ENCODE results near the gene PCID2.

Gene PCID2

GRCh38 chr13:113220141-113220598 is 11.7 kb upstream of the PCID2 start:
- in situ Hi-C loops (cut with MboI; ENCODE audit: low sequenced_read_pairs), result no loop called here

GRCh38 chr13:113219256-113219940 is 10.9 kb upstream of the PCID2 start:
- in situ Hi-C loops (cut with MboI; ENCODE audit: low sequenced_read_pairs), result no loop called here

DNA sequence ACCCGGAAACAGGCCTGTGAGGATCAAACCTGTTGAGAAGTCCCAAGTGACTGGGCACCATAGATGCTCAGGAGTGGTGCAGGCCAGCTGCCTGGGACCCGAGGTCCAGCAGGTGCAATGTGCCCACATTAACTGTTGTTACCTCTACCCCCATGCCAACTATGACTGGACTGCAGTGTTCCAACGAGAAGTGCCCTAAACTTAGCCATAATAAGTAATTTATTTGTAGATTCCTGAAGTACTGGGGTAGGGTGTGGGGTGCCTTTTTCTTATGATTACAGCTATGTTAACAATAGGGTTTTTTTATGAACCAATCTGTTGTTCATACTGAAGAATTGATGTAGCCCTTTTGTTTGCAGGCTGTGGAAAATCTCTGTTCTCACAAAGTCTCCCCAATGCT is 10.1 kb upstream of the PCID2 start:
- in situ Hi-C loops (cut with MboI; ENCODE audit: low sequenced_read_pairs), result no loop called here

- in situ Hi-C loops (cut with MboI; ENCODE audit: low sequenced_read_pairs), result no loop called here
Observed at GRCh38 chr13:113216254-113217048, 8.0 kb upstream of the PCID2 start.

DNA sequence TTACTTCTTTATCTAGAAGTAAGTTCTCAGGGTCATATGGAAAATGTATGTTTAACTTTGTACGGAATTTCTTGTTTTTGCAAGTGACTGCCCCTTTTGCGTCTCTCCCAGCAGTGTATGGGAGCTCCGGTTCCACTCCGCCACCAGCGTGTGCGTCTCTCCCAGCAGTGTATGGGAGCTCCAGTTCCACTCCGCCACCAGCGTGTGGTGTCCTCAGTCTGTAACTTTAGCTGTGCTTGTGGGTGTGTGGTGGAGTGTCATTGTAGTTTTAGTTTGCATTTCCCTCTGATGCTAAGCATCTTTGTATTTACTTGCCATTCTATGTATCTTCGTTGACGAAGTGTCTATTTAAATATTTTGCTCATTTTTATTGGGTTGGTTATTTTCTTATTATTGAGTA is 3.3 kb upstream of the PCID2 start:
- in situ Hi-C loops (cut with MboI; ENCODE audit: low sequenced_read_pairs), result no loop called here

DNA sequence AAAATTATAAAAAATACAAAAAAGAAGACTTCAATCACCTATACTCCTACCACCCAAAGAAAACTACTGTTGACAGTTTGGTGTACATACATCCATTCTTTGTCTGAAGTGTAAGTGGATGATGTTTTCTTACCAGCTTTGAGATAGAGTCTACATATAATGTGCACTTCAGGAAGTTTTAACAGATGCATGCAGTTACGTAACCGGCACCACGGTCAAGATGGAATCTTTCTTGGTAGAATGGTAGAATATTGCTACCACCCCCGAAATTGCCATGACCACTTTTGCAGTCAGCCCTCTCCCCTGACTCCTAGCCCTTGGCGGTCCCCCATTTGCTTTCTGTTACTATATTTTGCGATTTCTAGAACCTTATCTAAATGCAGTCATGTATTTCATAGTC is 2.4 kb upstream of the PCID2 start:
- in situ Hi-C loops (cut with MboI; ENCODE audit: low sequenced_read_pairs), result no loop called here

DNA sequence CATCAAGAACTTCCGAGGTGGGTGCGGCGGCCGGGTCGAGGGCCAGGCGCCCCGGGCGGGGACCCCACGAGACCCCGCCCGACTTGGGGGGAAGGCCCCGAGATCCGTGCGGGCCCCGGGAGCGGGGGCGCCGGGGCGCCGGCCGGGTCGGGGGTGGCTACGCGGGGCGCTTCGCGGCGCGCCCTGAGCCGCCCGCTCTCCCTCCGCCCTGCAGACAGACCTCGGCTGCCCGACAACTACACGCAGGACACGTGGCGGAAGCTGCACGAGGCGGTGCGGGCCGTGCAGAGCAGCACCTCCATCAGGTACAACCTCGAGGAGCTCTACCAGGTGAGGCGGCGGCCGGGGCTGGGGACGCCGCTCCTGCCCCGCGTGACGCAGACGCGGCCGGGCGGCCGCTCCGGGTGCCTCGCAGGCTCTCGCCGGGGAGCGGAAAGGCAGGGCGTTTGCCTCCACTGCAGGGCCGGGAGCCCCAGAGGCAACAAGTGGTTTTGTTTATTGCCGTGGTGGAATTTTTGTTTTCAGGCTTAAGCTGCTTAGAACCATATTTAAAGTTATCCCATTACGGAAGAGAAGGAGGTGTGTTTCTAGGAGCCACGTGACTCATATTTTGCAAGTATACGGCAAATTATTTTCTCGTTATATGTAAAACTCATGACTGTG is 1.4 kb upstream of the PCID2 start:
- in situ Hi-C loops (cut with MboI; ENCODE audit: low sequenced_read_pairs), result no loop called here

DNA sequence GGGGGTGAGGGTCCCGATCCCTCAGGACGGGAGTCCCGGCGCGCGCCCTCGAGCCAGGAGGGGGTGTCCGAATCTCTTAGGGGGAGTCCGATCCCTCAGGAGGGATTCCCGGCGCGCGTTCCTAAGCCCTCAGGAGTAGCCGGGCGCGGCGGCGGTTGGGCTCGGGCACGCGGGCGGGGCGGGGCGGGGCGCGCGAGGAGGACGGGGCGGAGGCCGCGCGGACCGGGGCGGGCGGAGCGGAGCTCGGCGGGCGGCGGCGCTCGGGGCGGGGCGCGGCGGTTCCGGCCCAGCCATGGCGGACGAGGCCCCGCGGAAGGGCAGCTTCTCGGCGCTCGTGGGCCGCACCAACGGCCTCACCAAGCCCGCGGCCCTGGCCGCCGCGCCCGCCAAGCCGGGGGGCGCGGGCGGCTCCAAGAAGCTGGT is 878 bp upstream of the PCID2 start, which contains the start of gene CUL4A:
CUL4A (plus strand) TSS at position 278 of the 423 bp plus-strand sequence; CDS start at position 293, 15 bp downstream.
- in situ Hi-C loops (cut with MboI; ENCODE audit: low sequenced_read_pairs), result no loop called here

GRCh38 chr13:113207890-113208420 is 514 bp downstream of the PCID2 start:
- in situ Hi-C loops (cut with MboI; ENCODE audit: low sequenced_read_pairs), result no loop called here

DNA sequence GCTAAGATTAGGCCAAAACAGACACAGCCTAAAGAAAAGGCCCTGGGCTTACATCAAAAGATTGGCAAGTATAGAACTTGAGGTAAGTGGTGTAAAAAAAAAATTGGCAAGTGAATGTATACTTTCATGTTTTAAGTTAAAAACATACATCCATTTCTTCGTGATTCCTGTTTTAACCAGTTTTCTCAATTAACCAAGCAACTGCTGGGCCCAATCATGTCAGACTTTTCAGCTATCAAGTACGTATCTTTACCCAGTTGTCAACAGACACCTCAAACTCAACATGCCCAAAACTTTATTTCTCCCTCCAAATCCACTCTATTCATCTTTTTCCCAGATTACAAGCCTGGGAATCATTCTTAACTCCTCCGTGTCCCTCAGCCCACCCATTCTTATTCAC is 1.0 kb downstream of the PCID2 start:
- in situ Hi-C loops (cut with MboI; ENCODE audit: low sequenced_read_pairs), result no loop called here

GRCh38 chr13:113205428-113205931 is 3.0 kb downstream of the PCID2 start:
- in situ Hi-C loops (cut with MboI; ENCODE audit: low sequenced_read_pairs), result no loop called here

DNA sequence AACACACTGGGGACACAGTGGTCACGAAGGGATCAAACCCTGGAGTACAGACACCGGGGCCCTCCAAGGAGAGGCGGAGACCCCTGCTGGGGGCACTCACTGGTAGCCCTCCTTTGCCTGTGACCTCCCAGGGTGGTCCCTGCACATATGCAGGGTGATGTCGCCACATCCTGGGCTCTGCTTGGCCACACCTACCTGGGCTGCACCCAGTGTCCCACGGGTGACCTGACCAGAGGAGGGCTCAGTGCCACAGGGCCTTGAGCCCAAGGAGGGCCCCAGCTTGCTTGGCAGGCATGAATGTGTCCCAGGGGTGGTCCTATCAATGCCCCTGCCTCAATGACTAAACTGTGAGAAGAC is 4.1 kb downstream of the PCID2 start:
- in situ Hi-C loops (cut with MboI; ENCODE audit: low sequenced_read_pairs), result no loop called here

DNA sequence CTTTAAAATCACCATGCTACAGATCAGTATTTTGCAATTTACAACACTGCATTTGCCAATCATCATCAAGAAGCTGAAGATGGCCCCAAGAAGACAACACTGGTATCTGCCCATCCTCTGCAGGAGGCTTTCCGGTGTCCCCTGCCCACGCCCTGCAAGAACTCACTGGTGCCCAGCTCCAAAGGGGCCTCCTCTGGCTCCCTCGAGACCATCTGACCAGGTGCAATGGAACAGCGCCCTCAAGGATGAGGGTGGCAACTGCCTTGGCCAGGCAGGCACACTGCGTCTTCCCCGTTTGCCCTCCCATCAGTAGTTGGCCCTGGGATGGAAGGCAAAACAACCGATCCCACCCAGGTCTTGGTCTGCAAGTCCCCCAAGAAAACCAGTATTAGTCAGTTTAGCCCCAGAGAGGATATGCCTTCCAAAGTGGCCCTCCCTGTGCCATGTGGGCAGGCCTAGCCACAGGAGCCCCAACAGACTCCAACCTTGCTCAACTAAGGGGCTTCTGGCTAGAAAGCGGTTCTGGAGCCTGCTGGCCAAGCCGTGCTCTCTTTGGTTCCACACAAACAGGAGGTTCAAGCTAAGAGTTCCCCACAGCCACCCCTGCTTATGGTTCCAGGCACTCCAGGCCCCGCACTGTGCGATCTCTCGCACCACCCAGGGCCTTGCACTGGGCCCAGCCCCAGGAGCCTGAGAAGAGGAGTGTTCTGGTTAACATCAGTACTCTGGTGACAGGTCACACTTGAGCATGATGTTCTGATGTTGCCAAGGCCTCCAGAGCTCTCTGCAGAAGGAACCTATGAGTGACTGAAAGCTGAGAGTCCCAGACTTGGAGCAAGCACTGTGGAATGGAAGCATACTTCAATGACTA is 4.7 kb downstream of the PCID2 start:
- in situ Hi-C loops (cut with MboI; ENCODE audit: low sequenced_read_pairs), result no loop called here

DNA sequence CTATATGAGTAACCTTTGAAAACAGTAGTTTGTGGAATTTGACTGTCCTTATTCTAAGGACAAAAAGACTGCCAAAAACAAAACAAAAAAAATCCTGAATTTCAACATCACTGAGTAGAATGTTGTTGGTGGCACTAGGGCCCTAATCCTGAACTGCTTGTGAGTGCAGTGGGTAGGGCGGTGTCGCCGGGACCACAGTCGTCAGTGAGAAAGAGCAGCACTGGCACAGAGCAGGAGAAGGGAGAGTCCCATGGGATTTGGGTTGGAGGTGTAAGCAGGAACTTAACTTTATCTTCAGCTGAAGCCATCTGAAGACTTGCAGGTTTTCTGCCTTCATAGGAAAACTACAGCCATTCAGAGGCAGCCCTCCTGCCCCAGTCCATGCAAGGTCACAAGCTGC is 5.6 kb downstream of the PCID2 start:
- in situ Hi-C loops (cut with MboI; ENCODE audit: low sequenced_read_pairs), result no loop called here

DNA sequence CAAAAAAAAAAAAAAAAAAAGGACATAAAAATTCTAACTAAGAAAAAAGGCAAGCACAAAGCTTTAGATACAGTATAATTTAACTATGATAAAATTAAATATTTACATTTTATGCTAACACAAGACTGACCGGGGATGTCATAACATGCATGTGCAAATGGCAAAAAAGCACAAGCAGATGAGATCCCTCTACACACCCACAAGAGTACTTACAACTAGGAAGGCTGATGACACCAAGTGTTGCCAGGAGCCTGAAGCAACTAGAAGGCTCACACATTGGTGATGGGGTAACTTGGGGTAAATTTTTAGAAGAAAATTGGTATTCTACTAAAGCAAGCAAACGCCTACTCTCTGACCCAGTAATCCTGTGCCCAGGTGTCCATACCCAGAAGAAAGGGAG is 6.7 kb downstream of the PCID2 start:
- in situ Hi-C loops (cut with MboI; ENCODE audit: low sequenced_read_pairs), result no loop called here

DNA sequence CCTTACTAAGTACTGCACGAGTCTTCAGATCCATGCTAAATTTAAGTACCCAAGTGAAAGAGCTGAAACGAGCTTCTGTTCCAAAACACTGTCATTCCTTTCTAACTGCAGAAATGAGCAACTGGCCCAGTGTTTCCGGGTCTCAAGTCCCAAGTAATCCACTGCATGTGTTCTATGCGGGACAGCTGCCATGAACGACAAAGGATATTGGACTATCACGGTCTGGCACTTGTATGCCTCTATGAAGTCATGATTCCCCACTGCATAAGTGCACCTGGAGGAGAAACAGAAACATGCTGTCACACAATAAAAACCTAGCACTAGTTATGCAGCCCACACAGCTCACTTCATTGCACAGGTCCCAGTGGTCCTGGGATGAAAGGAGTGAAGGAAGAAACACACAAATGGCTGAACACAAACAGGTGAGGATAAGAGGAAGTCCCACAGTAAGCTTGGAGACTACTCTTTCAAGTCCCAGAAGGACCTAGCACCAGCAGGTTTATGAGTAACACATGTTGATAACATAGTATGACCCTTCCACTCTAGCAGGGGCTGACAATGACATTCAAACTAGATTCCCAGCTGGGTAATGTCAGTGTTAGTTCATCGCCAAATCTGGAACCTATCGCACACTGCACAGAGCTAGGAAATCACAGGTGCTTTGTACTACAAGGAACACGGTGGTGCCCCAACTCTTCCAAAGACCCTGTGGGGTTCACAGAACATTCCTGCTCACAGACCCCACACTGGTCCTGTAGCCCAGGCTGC is 11.3 kb downstream of the PCID2 start:
- in situ Hi-C loops (cut with MboI; ENCODE audit: low sequenced_read_pairs), result no loop called here

DNA sequence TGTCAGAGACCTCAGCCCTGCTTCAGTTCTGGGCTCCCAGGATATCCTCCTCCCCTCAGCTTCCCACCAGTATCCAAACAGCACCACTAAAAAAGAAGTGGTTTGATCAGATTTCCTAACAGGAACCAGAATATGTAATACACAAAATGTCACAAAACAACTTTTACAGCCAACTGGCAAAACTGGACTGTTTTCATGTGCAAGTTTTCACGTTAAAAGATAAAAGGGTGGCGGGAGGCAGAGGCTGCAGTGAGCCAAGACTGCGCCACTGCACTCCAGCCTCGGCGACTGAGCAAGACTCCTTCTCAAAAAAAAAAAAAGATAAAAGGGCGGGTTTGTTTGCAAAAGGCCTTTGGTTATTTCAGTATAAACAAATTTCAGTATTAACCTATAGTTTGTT is 13.1 kb downstream of the PCID2 start:
- in situ Hi-C loops (cut with MboI; ENCODE audit: low sequenced_read_pairs), result no loop called here

DNA sequence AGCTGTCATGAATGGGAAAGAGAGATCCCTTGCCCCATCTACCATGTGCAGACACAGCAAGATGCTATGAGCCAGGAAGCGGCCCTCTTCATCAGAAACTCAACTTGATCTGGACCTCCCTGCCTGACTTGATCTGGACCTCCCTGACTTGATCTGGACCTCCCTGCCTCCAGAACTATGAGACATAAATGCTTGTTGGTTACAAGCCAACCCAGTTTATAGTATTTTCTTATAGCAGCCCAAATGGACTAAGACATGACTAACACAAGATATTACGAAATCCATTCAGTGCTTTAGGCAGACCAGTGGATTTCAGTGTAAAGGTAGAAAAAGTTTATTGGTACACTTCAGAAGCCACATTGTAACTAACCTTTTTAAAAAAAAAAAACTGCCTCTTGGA is 15.6 kb downstream of the PCID2 start:
- in situ Hi-C loops (cut with MboI; ENCODE audit: low sequenced_read_pairs), result no loop called here

DNA sequence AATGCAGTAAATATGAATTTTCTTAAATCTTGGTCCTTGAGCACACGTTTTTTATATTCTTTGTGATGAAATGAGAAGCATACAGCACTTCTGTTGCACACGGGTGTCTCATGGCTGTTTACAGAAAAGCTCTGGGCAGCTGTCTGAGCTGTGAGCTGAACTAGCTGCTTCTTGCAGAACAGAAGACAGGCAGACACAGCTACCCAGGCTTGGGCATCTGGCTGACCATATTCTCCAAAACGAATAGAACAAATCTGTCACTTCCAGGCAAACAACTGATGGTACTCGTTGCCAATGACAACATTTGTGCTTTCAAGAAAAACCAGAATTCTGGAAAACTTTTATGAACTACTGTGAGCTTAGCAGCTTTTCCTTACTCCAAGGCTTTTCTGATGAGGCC is 16.2 kb downstream of the PCID2 start:
- in situ Hi-C loops (cut with MboI; ENCODE audit: low sequenced_read_pairs), result no loop called here

- in situ Hi-C loops (cut with MboI; ENCODE audit: low sequenced_read_pairs), result no loop called here
Observed at GRCh38 chr13:113190181-113190580, 18.3 kb downstream of the PCID2 start.

Data from HL-60/S4 treated with phorbol 12-myristate 13-acetate at 8.2 ng/mL for 4 days and 3 days (cell line).